T-cell (primary cell): ENCODE measurements around the gene FADS6. TPM values are rescaled to one million over a fixed set of nuclear protein-coding genes. Genes with fewer than 3 reads are reported as not detected.

ENCODE experiments used
- ATAC-seq, 4 experiments: fragments of 200-7000 bp in 3 of 4; fragments of 150-1000 bp in 1 of 4; cut with Tn5 transposase; replicated peaks in 1 of 4; 1 replicate in 3 of 4; 2 replicates in 1 of 4; pipeline ENCODE4 v1.10.0; 2021; ENCODE audit warnings: moderate library complexity in 3 of 4, mild to moderate bottlenecking in 2 of 4, moderate number of reproducible peaks in 1 of 4
- CTCF ChIA-PET, 2 donors: fragments of 300-600 bp; sonication (Branson Sonifier 250); formaldehyde crosslinking; loops; one replicate each; lab custom pipeline; 2022; ENCODE audit warnings: antibody characterized with exemption in 2 of 2; lab: Charles Lee
- POLR2A ChIA-PET, 2 donors: fragments of 300-600 bp; sonication (Branson Sonifier 250); formaldehyde crosslinking; loops; one replicate each; lab custom pipeline; 2022; ENCODE audit warnings: antibody characterized with exemption in 2 of 2; lab: Charles Lee
- DNase-seq, 35 experiments: peaks; one replicate each; pipeline versions ENCODE4 v3.0.0 to v3.0.0-alpha.2; 2013 to 2023
- H3K27ac ChIP-seq: one replicate; pipeline ENCODE4 v1.5.1; 2013; ENCODE audit warnings: low read length
- H3K27me3 ChIP-seq, 2 experiments: replicated peaks in 1 of 2; 1 replicate in 1 of 2; 2 replicates in 1 of 2; pipeline versions ENCODE4 v1.6.1 to v1.7.0; 2013; ENCODE audit warnings: low read length in 1 of 2, mixed read lengths in 1 of 2; ENCODE audit not compliant: control insufficient read depth in 2 of 2, insufficient read depth in 2 of 2; ENCODE audit errors: extremely low read depth in 1 of 2
- H3K36me3 ChIP-seq, 2 donors: 1 replicate in 1 of 2; 2 replicates in 1 of 2; pipeline versions ENCODE4 v1.6.1 to v1.7.0; 2013; ENCODE audit warnings: low read length in 1 of 2; ENCODE audit not compliant: control insufficient read depth in 2 of 2, insufficient read depth in 1 of 2; ENCODE audit errors: extremely low read depth in 1 of 2
- H3K4me1 ChIP-seq, 2 experiments: 1 replicate in 1 of 2; 2 replicates in 1 of 2; pipeline versions ENCODE4 v1.6.1 to v1.7.0; 2013; ENCODE audit warnings: low read length in 2 of 2, mixed read lengths in 1 of 2; ENCODE audit not compliant: insufficient read depth in 2 of 2, control insufficient read depth in 1 of 2; ENCODE audit errors: extremely low read depth in 1 of 2
- H3K4me3 ChIP-seq, 2 donors: 1 replicate in 1 of 2; 2 replicates in 1 of 2; pipeline versions ENCODE4 v1.5.1 to v1.7.0; 2013; ENCODE audit warnings: mild to moderate bottlenecking in 2 of 2, low read length in 1 of 2, moderate library complexity in 1 of 2; ENCODE audit not compliant: control insufficient read depth in 1 of 2; ENCODE audit errors: extremely low read depth in 1 of 2
- H3K9me3 ChIP-seq: 2 replicates; pipeline ENCODE4 v1.7.0; 2013
- H3K27ac Mint-ChIP-seq, 2 donors: one replicate each; pipeline ENCODE4 v1.8.0; 2020 to 2021; ENCODE audit warnings: mild to moderate bottlenecking in 2 of 2, mixed read lengths in 2 of 2
- H3K27me3 Mint-ChIP-seq, 2 donors: one replicate each; pipeline ENCODE4 v1.8.0; 2021 to 2022; ENCODE audit warnings: mixed read lengths in 2 of 2
- H3K36me3 Mint-ChIP-seq: one replicate; pipeline ENCODE4 v1.8.0; 2021; ENCODE audit warnings: mixed read lengths
- H3K4me1 Mint-ChIP-seq, 3 donors: one replicate each; pipeline ENCODE4 v1.8.0; 2020 to 2022; ENCODE audit warnings: mixed read lengths in 3 of 3, mild to moderate bottlenecking in 1 of 3
- H3K4me3 Mint-ChIP-seq, 3 donors: one replicate each; pipeline ENCODE4 v1.8.0; 2020 to 2022; ENCODE audit warnings: mild to moderate bottlenecking in 3 of 3, mixed read lengths in 3 of 3, moderate library complexity in 3 of 3
- H3K9me3 Mint-ChIP-seq, 3 donors: one replicate each; pipeline ENCODE4 v1.8.0; 2020 to 2022; ENCODE audit warnings: mixed read lengths in 3 of 3
- WGBS: methylation state at CpG from one replicate; pipeline ENCODE4 v1.1.5; 2013; ENCODE audit warnings: missing lambda C conversion rate; ENCODE audit not compliant: insufficient coverage; 5-methylcytosine and 5-hydroxymethylcytosine counted together
- total RNA-seq, 35 experiments: library from RNA in 6 of 35; stranded (reverse) in 6 of 35; fragments of 120-200 nt in 1 of 35; gene quantifications; one replicate each; pipeline versions ENCODE4 v1.2.1 to v1.2.4 and lab custom pipeline; 2013 to 2026

FADS6 gene
- total RNA-seq, 5 donors from 2014 or later (not counting 1 experiment from before 2014, with no cell fraction given) = not detected

DNA sequence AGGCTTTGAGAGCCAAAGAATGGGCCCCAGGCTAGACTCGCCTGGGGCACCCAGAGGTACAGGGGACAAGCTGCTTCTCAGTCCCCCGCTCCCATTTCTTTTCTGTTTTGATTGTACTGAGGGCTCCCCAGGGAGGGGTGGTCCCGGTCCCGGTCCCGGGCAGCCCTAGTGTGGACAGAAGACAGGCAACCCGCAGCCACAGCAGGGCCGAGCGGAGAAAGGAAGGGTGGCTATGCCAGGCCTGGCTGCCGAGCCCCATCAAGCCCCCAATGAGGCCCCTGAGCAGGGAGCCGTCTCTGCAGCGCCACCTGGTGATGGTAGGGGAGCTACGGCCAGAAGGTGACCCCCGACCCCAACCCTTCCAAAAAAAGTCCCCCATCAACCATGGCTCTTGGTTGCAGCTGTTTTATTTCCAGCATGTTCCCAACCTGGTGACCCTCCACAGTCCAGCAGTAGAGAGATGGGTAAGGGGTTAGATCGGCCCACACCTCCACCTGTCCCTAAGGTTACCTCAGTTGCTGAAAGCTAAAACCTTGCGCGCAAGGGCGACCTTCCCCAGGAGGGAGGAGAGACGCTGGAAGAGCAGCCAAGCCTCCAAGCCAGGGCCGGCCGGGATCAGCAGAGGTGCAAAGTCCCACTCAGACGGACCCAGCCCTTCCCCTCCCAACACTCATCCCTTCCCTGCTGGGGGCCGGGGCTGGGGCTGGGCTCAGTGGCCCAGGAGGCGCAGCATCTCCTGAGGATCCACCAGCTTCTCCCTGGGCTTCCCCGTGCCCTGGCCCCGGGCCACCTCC lies 31.1 kb downstream of the FADS6 start:
- ATAC-seq (peak; percentile 42 to 63 (median 52)), DNase-seq (peak in 34 of 35 experiments; percentile 24 to 83 (median 59))
- ChIA-PET POLR2A (no interaction called here), CTCF (interaction anchor here (0.5 to 2.3 kb wide), 12 partner anchors 11 to 205 kb away, joined by 3 to 10 read pairs (median 4); partner anchors contain the start of gene FDXR (in 1 of the 2))
- no peak overlapping the region for H3K27ac ChIP-seq
- peak overlapping the region in 1 of 2 donors; percentile 42 for H3K4me3 ChIP-seq
- peaks cover 11 to 36% of the 10 kb centered on the region in 2 experiments for H3K4me1 ChIP-seq
- no peaks in the 10 kb centered on the region for H3K36me3 ChIP-seq
- H3K4me3 Mint-ChIP-seq = peak overlapping the region; percentile 31 to 61 (median 34)
- no peak overlapping the region for H3K27ac Mint-ChIP-seq
- H3K9me3 ChIP-seq = no peaks in the 10 kb centered on the region
- peaks cover 22 to 31% of the 10 kb centered on the region in 2 donors for H3K27me3 Mint-ChIP-seq
- H3K4me1 Mint-ChIP-seq = peaks cover 18 to 30% (median 25%) of the 10 kb centered on the region in 3 donors
- no peaks in the 10 kb centered on the region for H3K36me3 Mint-ChIP-seq
- no peaks in the 10 kb centered on the region for H3K9me3 Mint-ChIP-seq
- WGBS = 60% methylated on average over 10 of the region's 25 CpGs
- peaks cover 5 to 57% of the 10 kb centered on the region in 2 experiments for H3K27me3 ChIP-seq

DNA sequence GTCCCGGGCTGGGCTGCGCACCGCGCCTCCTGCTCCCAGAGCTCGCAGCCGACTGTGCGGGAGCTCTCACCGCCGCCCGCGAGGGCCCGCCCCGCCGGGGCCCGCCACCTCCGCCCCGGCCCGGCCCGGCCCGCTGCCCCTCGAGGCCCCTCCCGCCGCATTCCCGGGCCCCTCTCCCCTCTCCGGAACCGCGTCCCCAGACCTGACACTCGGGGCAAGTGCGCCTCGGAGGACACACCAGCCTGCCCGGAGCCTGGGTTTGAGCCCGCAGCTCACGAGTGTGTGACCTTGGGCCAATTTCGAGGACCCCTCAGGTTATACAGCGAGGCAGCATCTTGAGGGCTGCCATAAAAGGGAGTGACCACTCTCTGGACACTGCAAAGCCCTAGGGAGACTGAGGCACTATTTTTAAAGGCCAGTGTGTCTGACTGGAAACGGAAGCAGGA lies 31.7 kb downstream of the FADS6 start:
- H3K4me1 Mint-ChIP-seq = peaks cover 18 to 30% (median 25%) of the 10 kb centered on the region in 3 donors
- H3K9me3 Mint-ChIP-seq = no peaks in the 10 kb centered on the region
- H3K27ac Mint-ChIP-seq = no peak overlapping the region
- Histone ChIP-seq H3K27me3 (peaks cover 10 to 61% of the 10 kb centered on the region in 2 experiments), H3K36me3 (no peaks in the 10 kb centered on the region), H3K4me1 (peaks cover 11 to 36% of the 10 kb centered on the region in 2 experiments), H3K27ac (no peak overlapping the region), H3K9me3 (no peaks in the 10 kb centered on the region), H3K4me3 (peak overlapping the region in 1 of 2 donors; percentile 42)
- peak in 2 of 4 experiments; percentile 8 to 10 for ATAC-seq
- peak overlapping the region; percentile 31 to 61 (median 34) for H3K4me3 Mint-ChIP-seq
- ChIA-PET CTCF (interaction anchor here (0.5 to 2.3 kb wide), 8 partner anchors 18 to 204 kb away, joined by 3 to 10 read pairs (median 4); no protein-coding TSS in a partner anchor), POLR2A (no interaction called here)
- H3K27me3 Mint-ChIP-seq = peaks cover 28 to 37% of the 10 kb centered on the region in 2 donors
- H3K36me3 Mint-ChIP-seq = no peaks in the 10 kb centered on the region
- 4% methylated on average over 36 of the region's 36 CpGs for WGBS
- no peak for DNase-seq

DNA sequence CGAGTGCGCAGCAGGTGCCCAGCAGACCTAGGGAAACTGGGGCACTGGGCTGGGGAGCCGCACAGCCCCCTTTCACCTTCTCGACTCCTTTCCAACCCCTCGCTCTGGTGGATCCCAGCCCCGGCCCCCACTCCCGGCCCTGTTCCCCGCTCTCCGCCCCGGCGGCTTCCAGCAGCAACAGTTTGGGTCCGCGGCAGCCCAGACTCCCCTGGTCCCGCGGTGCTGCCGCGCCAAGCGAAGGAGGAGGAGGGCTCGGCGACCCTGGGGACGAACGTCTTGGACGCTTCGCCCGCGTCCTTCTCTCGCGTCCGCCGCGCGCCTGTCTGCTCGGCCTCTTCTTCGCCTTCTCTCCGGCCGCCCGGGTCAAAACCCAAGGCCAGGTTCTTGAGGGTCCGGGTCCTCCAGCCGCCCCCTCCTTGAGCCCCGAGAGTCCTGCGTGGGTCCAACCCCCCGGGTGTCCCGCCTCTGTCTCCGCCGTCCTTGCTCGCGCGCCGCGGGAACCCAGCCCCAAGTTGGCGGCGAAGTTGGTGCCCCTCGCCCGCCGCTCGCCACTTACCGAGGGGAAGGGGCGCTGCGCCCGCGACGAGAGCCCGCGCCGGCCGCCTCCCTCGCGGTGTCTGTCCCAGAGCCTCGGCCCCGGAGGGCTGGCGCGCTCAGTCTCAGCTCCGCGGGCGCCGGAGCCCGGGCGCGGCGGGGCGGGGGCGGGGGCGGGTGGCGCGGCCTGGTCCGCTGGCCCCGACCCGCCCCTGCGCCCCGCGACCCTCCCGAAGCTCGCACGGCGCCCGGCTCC lies 32.4 kb downstream of the FADS6 start:
- ChIA-PET POLR2A (no interaction called here), CTCF (interaction anchor here (0.5 to 1.7 kb wide), 4 partner anchors 30 to 116 kb away, joined by 3 to 7 read pairs (median 4); no protein-coding TSS in a partner anchor)
- Mint-ChIP-seq H3K36me3 (no peaks in the 10 kb centered on the region), H3K9me3 (no peaks in the 10 kb centered on the region), H3K27ac (no peak overlapping the region), H3K4me1 (peaks cover 18 to 30% (median 25%) of the 10 kb centered on the region in 3 donors), H3K27me3 (peaks cover 33 to 43% of the 10 kb centered on the region in 2 donors), H3K4me3 (peak overlapping the region in 2 of 3 donors; percentile 31 to 65)
- no peak overlapping the region for H3K27ac ChIP-seq
- no peak for DNase-seq
- whole genome bisulfite sequencing = 5% methylated on average over 86 of the region's 96 CpGs
- peaks cover 11 to 65% of the 10 kb centered on the region in 2 experiments for H3K27me3 ChIP-seq
- H3K4me1 ChIP-seq = peaks cover 11 to 36% of the 10 kb centered on the region in 2 experiments
- H3K36me3 ChIP-seq = no peaks in the 10 kb centered on the region
- no peaks in the 10 kb centered on the region for H3K9me3 ChIP-seq
- H3K4me3 ChIP-seq = peak overlapping the region; percentile 19 to 64
- ATAC-seq = peak in 2 of 4 experiments; percentile 3 to 4

DNA sequence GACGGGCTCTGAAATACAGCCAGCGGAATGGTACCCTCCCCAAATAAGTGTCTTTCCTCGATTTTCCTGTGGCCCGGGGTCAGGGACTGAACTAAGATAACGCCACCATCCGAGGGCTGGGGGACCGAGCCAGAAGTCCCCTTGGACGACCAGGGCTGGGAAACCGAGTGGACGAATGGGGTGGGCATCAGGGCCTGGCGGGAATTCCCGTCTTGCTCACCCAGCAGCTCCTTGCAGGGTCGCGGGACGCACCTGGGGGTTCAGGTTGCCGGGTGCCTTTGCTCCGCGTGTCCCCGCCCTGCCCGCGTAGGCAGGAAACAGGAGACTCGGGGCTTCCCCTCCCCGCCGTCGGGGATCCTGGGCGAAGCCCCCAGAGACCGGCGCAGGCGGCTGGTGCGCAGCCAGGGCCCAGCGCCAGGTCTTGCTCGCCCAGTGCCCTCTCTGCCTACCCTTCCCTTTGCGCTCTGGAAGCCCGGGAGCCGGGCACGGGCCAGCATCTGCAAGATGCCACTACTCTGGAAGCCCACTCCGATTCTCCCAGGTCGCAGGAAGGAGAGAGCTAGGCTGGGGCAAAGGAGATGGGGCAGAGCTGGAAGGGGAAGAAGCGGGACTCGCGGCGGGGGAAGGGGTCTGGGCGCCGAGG lies 33.1 kb downstream of the FADS6 start:
- Histone ChIP-seq H3K4me3 (peak overlapping the region; percentile 19 to 64), H3K27me3 (peaks cover 11 to 73% of the 10 kb centered on the region in 2 experiments), H3K4me1 (peaks cover 11 to 36% of the 10 kb centered on the region in 2 experiments), H3K36me3 (no peaks in the 10 kb centered on the region), H3K27ac (no peak overlapping the region), H3K9me3 (no peaks in the 10 kb centered on the region)
- Mint-ChIP-seq H3K9me3 (no peaks in the 10 kb centered on the region), H3K27ac (no peak overlapping the region), H3K4me3 (peak overlapping the region; percentile 50 to 65 (median 61)), H3K36me3 (no peaks in the 10 kb centered on the region), H3K4me1 (peaks cover 18 to 30% (median 25%) of the 10 kb centered on the region in 3 donors), H3K27me3 (peaks cover 38 to 50% of the 10 kb centered on the region in 2 donors)
- ChIA-PET CTCF (interaction anchor here in 1 of 2 donors (0.6 to 1.1 kb wide), 2 partner anchors 51 to 69 kb away, joined by 4 to 5 read pairs; no protein-coding TSS in a partner anchor), POLR2A (no interaction called here)
- 4% methylated on average over 44 of the region's 44 CpGs for WGBS
- ATAC-seq (peak in 3 of 4 experiments; percentile 11 to 47 (median 19)), DNase-seq (peak in 8 of 35 experiments; percentile 4 to 43 (median 26))

DNA sequence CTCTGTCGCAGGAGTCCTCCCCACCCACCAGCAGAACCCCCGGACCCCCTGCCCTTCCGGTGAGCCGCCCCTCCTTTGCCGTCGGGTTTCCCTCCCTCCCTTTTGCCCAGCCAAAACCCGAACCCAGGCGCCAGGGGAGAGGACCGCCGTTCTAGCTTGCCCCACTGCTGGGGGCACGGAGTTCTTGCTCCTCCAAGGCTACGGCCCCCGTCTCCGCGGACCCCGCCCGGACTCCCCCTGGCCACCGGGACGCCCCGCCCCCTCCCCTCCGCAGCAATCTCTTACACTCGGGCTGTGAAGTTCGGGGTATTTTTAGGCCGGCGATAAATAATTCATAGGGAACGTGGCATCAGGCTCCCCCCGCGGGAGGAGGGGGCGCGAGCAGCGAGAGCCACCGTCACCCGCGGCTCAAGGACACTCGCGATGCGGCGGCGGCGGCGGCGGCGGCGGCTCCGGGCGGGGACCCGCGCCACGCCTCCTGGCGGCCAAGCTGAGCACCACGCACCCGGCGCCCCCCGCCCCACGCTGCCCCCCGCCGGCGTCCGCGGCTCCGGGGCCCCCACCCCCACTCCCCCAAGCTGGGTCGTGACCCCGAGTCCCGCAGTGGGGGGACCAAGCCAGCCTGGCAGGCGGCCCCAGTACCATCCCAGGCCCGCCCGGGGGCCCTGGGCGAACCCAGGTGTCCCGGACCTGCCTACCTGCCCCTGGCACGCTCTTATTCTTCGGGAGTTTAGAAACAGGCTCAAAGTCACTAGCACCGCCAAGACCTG lies 33.8 kb downstream of the FADS6 start, which contains the start of gene GRIN2C:
TSS of gene GRIN2C (minus strand) at position 427 of the 770 bp plus-strand sequence. CDS start 4,793 bp downstream, outside the sequence.
- H3K4me1 Mint-ChIP-seq = peaks cover 14 to 24% (median 17%) of the 10 kb centered on the region in 3 donors
- H3K4me3 ChIP-seq = peak within 1 kb of the TSS; percentile 19 to 64
- H3K27me3 ChIP-seq = peaks cover 11 to 78% of the 10 kb centered on the region in 2 experiments
- 5% methylated on average over 29 of the region's 72 CpGs for WGBS
- H3K27ac Mint-ChIP-seq = peak within 1 kb of the TSS in 1 of 2 donors; percentile 70
- no peaks in the 10 kb centered on the region for H3K36me3 ChIP-seq
- no peaks in the 10 kb centered on the region for H3K36me3 Mint-ChIP-seq
- H3K4me3 Mint-ChIP-seq = peak within 1 kb of the TSS; percentile 50 to 65 (median 61)
- peak; percentile 31 to 52 (median 41) for ATAC-seq
- peaks cover 45 to 57% of the 10 kb centered on the region in 2 donors for H3K27me3 Mint-ChIP-seq
- peak in 15 of 35 experiments; percentile 7 to 64 (median 34) for DNase-seq
- H3K27ac ChIP-seq = no peak within 1 kb of the TSS
- ChIA-PET CTCF (interaction anchor here (0.7 to 1.1 kb wide), 3 partner anchors 50 to 114 kb away, joined by 3 to 5 read pairs (median 3); no protein-coding TSS in a partner anchor), POLR2A (no interaction called here)
- peaks cover 11 to 32% of the 10 kb centered on the region in 2 experiments for H3K4me1 ChIP-seq
- H3K9me3 ChIP-seq = no peaks in the 10 kb centered on the region
- no peaks in the 10 kb centered on the region for H3K9me3 Mint-ChIP-seq
